ENCODE results near the gene TIMM17B.

TIMM17B gene

GRCh38 chrX:48918643-48919340 is 21.2 kb upstream of the TIMM17B start, which contains the start of gene PIM2:
PIM2 (minus strand) TSS chrX:48919024; CDS start chrX:48918834, 190 bp downstream.
- peak; percentile 92 for DNase-seq

- DNase-seq: no peak
Observed at GRCh38 chrX:48918301-48918642, 20.7 kb upstream of the TIMM17B start.

- DNase-seq: peak; percentile 77
Observed at GRCh38 chrX:48917139-48918001, 19.8 kb upstream of the TIMM17B start.

GRCh38 chrX:48914593-48915493 is 17.3 kb upstream of the TIMM17B start:
- DNase-seq: no peak

GRCh38 chrX:48913605-48914366 is 16.2 kb upstream of the TIMM17B start:
- DNase-seq: no peak

- peak; percentile 73 for DNase-seq
Observed at GRCh38 chrX:48911412-48912182, 14.0 kb upstream of the TIMM17B start, which contains the start of gene SLC35A2. SLC35A2 (minus strand) TSS chrX:48911646; CDS start chrX:48911636, 10 bp downstream.

GRCh38 chrX:48910926-48911411 is 13.4 kb upstream of the TIMM17B start:
- no peak for DNase-seq

- no peak for DNase-seq
Observed at GRCh38 chrX:48909703-48910294, 12.2 kb upstream of the TIMM17B start.

GRCh38 chrX:48908600-48908999 is 11.0 kb upstream of the TIMM17B start:
- no peak for DNase-seq

GRCh38 chrX:48905090-48905790 is 7.7 kb upstream of the TIMM17B start:
- DNase-seq: no peak

- DNase-seq: no peak
Observed at GRCh38 chrX:48904626-48905025, 7.1 kb upstream of the TIMM17B start.

- DNase-seq: no peak
Observed at GRCh38 chrX:48904180-48904579, 6.6 kb upstream of the TIMM17B start.

- no peak for DNase-seq
Observed at GRCh38 chrX:48903290-48903689, 5.7 kb upstream of the TIMM17B start.

GRCh38 chrX:48902776-48903175 is 5.2 kb upstream of the TIMM17B start:
- no peak for DNase-seq

- DNase-seq: no peak
Observed at GRCh38 chrX:48902135-48902534, 4.6 kb upstream of the TIMM17B start.

GRCh38 chrX:48901069-48901468 is 3.5 kb upstream of the TIMM17B start:
- no peak for DNase-seq

GRCh38 chrX:48899078-48899410 is 1.5 kb upstream of the TIMM17B start:
- no peak for DNase-seq

GRCh38 chrX:48897157-48897624 is 377 bp downstream of the TIMM17B start:
- DNase-seq: peak; percentile 33

- DNase-seq: no peak
Observed at GRCh38 chrX:48896611-48897011, 957 bp downstream of the TIMM17B start.

- no peak for DNase-seq
Observed at GRCh38 chrX:48894891-48895290, 2.7 kb downstream of the TIMM17B start.
